ENCODE measurements around the gene BEAN1. TPM values are rescaled to one million over a fixed set of nuclear protein-coding genes. Genes with fewer than 3 reads are reported as not detected.

BEAN1 gene
- total RNA-seq, 4 donors from 2014 or later = 0.52 to 3.9 TPM; not detected in 2

- no peaks in the 10 kb centered on the region for H3K27me3 ChIP-seq
- H3K9me3 ChIP-seq = no peaks in the 10 kb centered on the region
- no peaks in the 10 kb centered on the region for H3K36me3 ChIP-seq
- TF ChIP-seq CTCF (IDR thresholded peaks at IDR 0.05) (no peak), POLR2A (IDR thresholded peaks at IDR 0.05) (no peak)
- DNase-seq = no peak
- H3K27ac ChIP-seq = no peak overlapping the region
- H3K4me3 ChIP-seq = no peak overlapping the region
- H3K4me1 ChIP-seq = peaks cover 0 to 5% of the 10 kb centered on the region in 2 donors
- intact Hi-C loops (cut with DNase I; ENCODE audit: low total_unique reads) = loop anchor here (10.0 kb wide), 1 partner anchor 203 kb away; the partner anchor contains the start of gene CMTM3
Observed at GRCh38 chr16:66402166-66402565, 24.9 kb upstream of the BEAN1 start.

DNA sequence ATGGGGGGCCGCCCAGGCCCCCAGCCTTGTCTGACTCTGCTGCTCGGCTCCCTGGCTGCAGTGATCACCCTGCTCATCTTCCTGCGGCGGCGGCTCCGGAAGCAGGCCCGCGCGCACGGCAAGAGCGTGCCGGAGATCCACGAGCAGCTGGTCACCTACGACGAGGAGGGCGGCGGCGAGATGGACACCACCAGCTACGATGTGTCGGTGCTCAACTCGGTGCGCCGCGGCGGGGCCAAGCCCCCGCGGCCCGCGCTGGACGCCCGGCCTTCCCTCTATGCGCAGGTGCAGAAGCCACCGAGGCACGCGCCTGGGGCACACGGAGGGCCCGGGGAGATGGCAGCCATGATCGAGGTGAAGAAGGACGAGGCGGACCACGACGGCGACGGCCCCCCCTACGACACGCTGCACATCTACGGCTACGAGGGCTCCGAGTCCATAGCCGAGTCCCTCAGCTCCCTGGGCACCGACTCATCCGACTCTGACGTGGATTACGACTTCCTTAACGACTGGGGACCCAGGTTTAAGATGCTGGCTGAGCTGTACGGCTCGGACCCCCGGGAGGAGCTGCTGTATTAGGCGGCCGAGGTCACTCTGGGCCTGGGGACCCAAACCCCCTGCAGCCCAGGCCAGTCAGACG is 24.4 kb upstream of the BEAN1 start:
- Histone ChIP-seq H3K4me1 (peaks cover 0 to 5% of the 10 kb centered on the region in 2 donors), H3K9me3 (no peaks in the 10 kb centered on the region), H3K4me3 (no peak overlapping the region), H3K27me3 (no peaks in the 10 kb centered on the region), H3K27ac (no peak overlapping the region), H3K36me3 (no peaks in the 10 kb centered on the region)
- DNase-seq = no peak
- TF ChIP-seq POLR2A (IDR thresholded peaks at IDR 0.05) (no peak), CTCF (IDR thresholded peaks at IDR 0.05) (no peak)
- intact Hi-C loops (cut with DNase I; ENCODE audit: low total_unique reads) = loop anchor here (10.0 kb wide), 1 partner anchor 202 kb away; the partner anchor contains the start of gene CMTM3

DNA sequence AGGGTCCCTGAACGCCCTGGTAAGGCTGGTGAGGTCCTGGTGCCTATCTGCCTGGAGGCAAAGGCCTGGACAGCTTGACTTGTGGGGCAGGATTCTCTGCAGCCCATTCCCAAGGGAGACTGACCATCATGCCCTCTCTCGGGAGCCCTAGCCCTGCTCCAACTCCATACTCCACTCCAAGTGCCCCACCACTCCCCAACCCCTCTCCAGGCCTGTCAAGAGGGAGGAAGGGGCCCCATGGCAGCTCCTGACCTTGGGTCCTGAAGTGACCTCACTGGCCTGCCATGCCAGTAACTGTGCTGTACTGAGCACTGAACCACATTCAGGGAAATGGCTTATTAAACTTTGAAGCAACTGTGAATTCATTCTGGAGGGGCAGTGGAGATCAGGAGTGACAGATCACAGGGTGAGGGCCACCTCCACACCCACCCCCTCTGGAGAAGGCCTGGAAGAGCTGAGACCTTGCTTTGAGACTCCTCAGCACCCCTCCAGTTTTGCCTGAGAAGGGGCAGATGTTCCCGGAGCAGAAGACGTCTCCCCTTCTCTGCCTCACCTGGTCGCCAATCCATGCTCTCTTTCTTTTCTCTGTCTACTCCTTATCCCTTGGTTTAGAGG is 23.5 kb upstream of the BEAN1 start:
- Histone ChIP-seq H3K4me3 (no peak overlapping the region), H3K27me3 (no peaks in the 10 kb centered on the region), H3K4me1 (peaks cover 0 to 5% of the 10 kb centered on the region in 2 donors), H3K27ac (no peak overlapping the region), H3K9me3 (no peaks in the 10 kb centered on the region), H3K36me3 (no peaks in the 10 kb centered on the region)
- no peak for DNase-seq
- intact Hi-C loops (cut with DNase I; ENCODE audit: low total_unique reads) = loop anchor here (10.0 kb wide), 1 partner anchor 201 kb away; the partner anchor contains the start of gene CMTM3
- no peak for TF ChIP-seq CTCF (IDR thresholded peaks at IDR 0.05)
- no peak for TF ChIP-seq POLR2A (IDR thresholded peaks at IDR 0.05)

GRCh38 chr16:66405057-66405783 is 21.9 kb upstream of the BEAN1 start:
- intact Hi-C loops (cut with DNase I; ENCODE audit: low total_unique reads) = loop anchor here (5.0 to 10.0 kb wide), 2 partner anchors 77 to 200 kb away; partner anchors contain the start of gene CMTM3
- peaks cover 0 to 5% of the 10 kb centered on the region in 2 donors for H3K4me1 ChIP-seq

More at GRCh38 chr16:66405057-66405783, 21.9 kb upstream of the BEAN1 start:
- H3K27ac ChIP-seq = no peak overlapping the region
- no peak for DNase-seq
- H3K36me3 ChIP-seq = no peaks in the 10 kb centered on the region
- no peaks in the 10 kb centered on the region for H3K27me3 ChIP-seq
- TF ChIP-seq CTCF (IDR thresholded peaks at IDR 0.05) (no peak), POLR2A (IDR thresholded peaks at IDR 0.05) (no peak)
- no peaks in the 10 kb centered on the region for H3K9me3 ChIP-seq
- H3K4me3 ChIP-seq = no peak overlapping the region
